Measurements from ENCODE around the gene ANTXR2.

Gene ANTXR2

GRCh38 chr4:80071604-80072227 lies 1.3 kb downstream of the ANTXR2 start:
- no peak for DNase-seq (ENCODE audit: low read depth)
- peak overlapping the region; percentile 88 for H3K4me3 ChIP-seq (ENCODE audit: control insufficient read depth, low read depth, low read length)
- TF ChIP-seq CTCF (conservative IDR thresholded peaks at IDR 0.05; ENCODE audit: control insufficient read depth, insufficient read depth, low read depth, low read length): no peak

- no peak for TF ChIP-seq CTCF (conservative IDR thresholded peaks at IDR 0.05; ENCODE audit: control insufficient read depth, insufficient read depth, low read depth, low read length)
- peak overlapping the region; percentile 88 for H3K4me3 ChIP-seq (ENCODE audit: control insufficient read depth, low read depth, low read length)
- no peak for DNase-seq (ENCODE audit: low read depth)
These were observed 2.0 kb downstream of the ANTXR2 start for GRCh38 chr4:80070880-80071603.

- peak overlapping the region; percentile 88 for H3K4me3 ChIP-seq (ENCODE audit: control insufficient read depth, low read depth, low read length)
- TF ChIP-seq CTCF (conservative IDR thresholded peaks at IDR 0.05; ENCODE audit: control insufficient read depth, insufficient read depth, low read depth, low read length): no peak
- DNase-seq (ENCODE audit: low read depth): peak; percentile 67
These were observed 2.9 kb downstream of the ANTXR2 start for GRCh38 chr4:80069837-80070731.

GRCh38 chr4:80069108-80069836 lies 3.8 kb downstream of the ANTXR2 start:
- H3K4me3 ChIP-seq (ENCODE audit: control insufficient read depth, low read depth, low read length): peak overlapping the region; percentile 88
- peak; percentile 65 for DNase-seq (ENCODE audit: low read depth)
- TF ChIP-seq CTCF (conservative IDR thresholded peaks at IDR 0.05; ENCODE audit: control insufficient read depth, insufficient read depth, low read depth, low read length): no peak

GRCh38 chr4:80065601-80066000 lies 7.4 kb downstream of the ANTXR2 start:
- no peak for TF ChIP-seq CTCF (conservative IDR thresholded peaks at IDR 0.05; ENCODE audit: control insufficient read depth, insufficient read depth, low read depth, low read length)
- no peak for DNase-seq (ENCODE audit: low read depth)
- no peak overlapping the region for H3K4me3 ChIP-seq (ENCODE audit: control insufficient read depth, low read depth, low read length)

- peak; percentile 79 for DNase-seq (ENCODE audit: low read depth)
- no peak for TF ChIP-seq CTCF (conservative IDR thresholded peaks at IDR 0.05; ENCODE audit: control insufficient read depth, insufficient read depth, low read depth, low read length)
- H3K4me3 ChIP-seq (ENCODE audit: control insufficient read depth, low read depth, low read length): no peak overlapping the region
These were observed 10.5 kb downstream of the ANTXR2 start for GRCh38 chr4:80062527-80062926.

Measured in fibroblast of mammary gland (primary cell).